ENCODE measurements around the gene HBA1. TPM values are rescaled to one million over a fixed set of nuclear protein-coding genes. Genes with fewer than 3 reads are reported as not detected.
A peak's percentile ranks its signal among the peaks of the same experiment; 100 is the strongest.

HBA1 gene
- total and polyA plus RNA-seq, 9 of the 15 experiments (the other 6 are each of a cell fraction or from before 2014, with no cell fraction given): 128 to 2,388 (median 380) TPM

DNA sequence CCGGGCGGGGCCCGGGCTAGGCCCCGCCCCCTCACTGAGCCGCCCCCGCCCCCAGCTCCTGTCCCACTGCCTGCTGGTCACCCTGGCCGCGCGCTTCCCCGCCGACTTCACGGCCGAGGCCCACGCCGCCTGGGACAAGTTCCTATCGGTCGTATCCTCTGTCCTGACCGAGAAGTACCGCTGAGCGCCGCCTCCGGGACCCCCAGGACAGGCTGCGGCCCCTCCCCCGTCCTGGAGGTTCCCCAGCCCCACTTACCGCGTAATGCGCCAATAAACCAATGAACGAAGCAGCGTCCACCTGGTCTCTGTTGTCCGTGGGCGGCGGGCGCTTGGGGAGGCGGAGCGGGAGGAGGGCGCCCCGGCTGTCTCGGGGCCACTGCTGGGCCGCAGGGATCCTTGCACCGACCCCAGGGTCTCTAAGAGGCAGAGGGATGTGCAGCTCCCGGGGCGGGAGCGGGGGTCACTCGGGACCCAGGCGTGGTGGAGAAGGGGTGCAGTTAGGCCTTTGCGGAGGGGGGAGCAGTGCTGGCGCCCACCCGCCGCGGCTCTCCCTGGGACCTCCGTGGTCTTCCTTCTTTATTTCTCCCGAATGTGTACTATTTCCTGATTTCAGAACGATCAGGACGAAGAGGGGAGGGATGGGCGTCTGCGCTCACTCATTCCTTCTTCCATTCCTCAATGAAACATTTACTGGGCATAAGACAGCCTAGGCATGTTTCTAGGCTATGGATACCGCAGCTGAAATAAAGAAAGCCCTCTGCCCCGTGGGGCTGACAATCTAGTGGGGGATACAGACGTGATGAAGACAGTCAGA lies 22.1 kb upstream of the HBA1 start (continued):
- TF ChIP-seq, protein P1, sequence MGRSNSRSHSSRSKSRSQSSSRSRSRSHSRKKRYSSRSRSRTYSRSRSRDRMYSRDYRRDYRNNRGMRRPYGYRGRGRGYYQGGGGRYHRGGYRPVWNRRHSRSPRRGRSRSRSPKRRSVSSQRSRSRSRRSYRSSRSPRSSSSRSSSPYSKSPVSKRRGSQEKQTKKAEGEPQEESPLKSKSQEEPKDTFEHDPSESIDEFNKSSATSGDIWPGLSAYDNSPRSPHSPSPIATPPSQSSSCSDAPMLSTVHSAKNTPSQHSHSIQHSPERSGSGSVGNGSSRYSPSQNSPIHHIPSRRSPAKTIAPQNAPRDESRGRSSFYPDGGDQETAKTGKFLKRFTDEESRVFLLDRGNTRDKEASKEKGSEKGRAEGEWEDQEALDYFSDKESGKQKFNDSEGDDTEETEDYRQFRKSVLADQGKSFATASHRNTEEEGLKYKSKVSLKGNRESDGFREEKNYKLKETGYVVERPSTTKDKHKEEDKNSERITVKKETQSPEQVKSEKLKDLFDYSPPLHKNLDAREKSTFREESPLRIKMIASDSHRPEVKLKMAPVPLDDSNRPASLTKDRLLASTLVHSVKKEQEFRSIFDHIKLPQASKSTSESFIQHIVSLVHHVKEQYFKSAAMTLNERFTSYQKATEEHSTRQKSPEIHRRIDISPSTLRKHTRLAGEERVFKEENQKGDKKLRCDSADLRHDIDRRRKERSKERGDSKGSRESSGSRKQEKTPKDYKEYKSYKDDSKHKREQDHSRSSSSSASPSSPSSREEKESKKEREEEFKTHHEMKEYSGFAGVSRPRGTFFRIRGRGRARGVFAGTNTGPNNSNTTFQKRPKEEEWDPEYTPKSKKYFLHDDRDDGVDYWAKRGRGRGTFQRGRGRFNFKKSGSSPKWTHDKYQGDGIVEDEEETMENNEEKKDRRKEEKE (IDR thresholded peaks at IDR 0.05; ENCODE audit: borderline replicate concordance in 1 of 2, control insufficient read depth in 1 of 2, low read depth in 2 of 2, low read length in 1 of 2): no peak
- TF ChIP-seq FUS (optimal IDR thresholded peaks at IDR 0.05; ENCODE audit: low read depth, low read length) (no peak), HDAC2 (IDR thresholded peaks at IDR 0.05) (peak; percentile 43; the same call in 1 of the 2 replicates), TBP (optimal IDR thresholded peaks at IDR 0.05; ENCODE audit: low read depth, low read length) (no peak), ZNF76 (CRISPR knock-in tag; IDR thresholded peaks at IDR 0.05; ENCODE audit: borderline replicate concordance) (no peak), NR3C1 (CRISPR knock-in tag; IDR thresholded peaks at IDR 0.05) (no peak), ZNF785 (CRISPR knock-in tag; IDR thresholded peaks at IDR 0.05) (no peak), TEAD2 (tag; IDR thresholded peaks at IDR 0.05) (no peak), EP400 (IDR thresholded peaks at IDR 0.05) (peak; percentile 66), RBM14 (IDR thresholded peaks at IDR 0.05; ENCODE audit: borderline replicate concordance, insufficient read depth, low read depth, low read length) (no peak)
- TF ChIP-seq, protein P2, sequence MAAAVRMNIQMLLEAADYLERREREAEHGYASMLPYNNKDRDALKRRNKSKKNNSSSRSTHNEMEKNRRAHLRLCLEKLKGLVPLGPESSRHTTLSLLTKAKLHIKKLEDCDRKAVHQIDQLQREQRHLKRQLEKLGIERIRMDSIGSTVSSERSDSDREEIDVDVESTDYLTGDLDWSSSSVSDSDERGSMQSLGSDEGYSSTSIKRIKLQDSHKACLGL (CRISPR knock-in tag; IDR thresholded peaks at IDR 0.05; ENCODE audit: borderline replicate concordance, poor library complexity, severe bottlenecking): no peak
- TF ChIP-seq, protein P3, sequence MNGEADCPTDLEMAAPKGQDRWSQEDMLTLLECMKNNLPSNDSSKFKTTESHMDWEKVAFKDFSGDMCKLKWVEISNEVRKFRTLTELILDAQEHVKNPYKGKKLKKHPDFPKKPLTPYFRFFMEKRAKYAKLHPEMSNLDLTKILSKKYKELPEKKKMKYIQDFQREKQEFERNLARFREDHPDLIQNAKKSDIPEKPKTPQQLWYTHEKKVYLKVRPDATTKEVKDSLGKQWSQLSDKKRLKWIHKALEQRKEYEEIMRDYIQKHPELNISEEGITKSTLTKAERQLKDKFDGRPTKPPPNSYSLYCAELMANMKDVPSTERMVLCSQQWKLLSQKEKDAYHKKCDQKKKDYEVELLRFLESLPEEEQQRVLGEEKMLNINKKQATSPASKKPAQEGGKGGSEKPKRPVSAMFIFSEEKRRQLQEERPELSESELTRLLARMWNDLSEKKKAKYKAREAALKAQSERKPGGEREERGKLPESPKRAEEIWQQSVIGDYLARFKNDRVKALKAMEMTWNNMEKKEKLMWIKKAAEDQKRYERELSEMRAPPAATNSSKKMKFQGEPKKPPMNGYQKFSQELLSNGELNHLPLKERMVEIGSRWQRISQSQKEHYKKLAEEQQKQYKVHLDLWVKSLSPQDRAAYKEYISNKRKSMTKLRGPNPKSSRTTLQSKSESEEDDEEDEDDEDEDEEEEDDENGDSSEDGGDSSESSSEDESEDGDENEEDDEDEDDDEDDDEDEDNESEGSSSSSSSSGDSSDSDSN (IDR thresholded peaks at IDR 0.05; ENCODE audit: borderline replicate concordance in 1 of 2, low read depth in 2 of 2, low read length in 2 of 2): no peak
